GM12878 (cell line): ENCODE results near the gene COL8A2. TPM values are rescaled to one million over a fixed set of nuclear protein-coding genes. Genes with fewer than 3 reads are reported as not detected.
A peak's percentile ranks its signal among the peaks of the same experiment; 100 is the strongest.

Source experiments
- BHLHE40 ChIP-seq, 2 experiments: fragments of 450-650 bp in 1 of 2; IDR thresholded peaks; 2 replicates each; pipeline ENCODE4 v1.6.1; 2011 to 2017; ENCODE audit warnings: low read depth in 2 of 2, borderline replicate concordance in 1 of 2, improper control_type of control experiment in 1 of 2, low read length in 1 of 2, mild to moderate bottlenecking in 1 of 2
- CHD4 ChIP-seq: fragments of 200-600 bp; sonication (generic); IDR thresholded peaks from 2 replicates; pipeline ENCODE4 v1.6.1; 2016; ENCODE audit warnings: mild to moderate bottlenecking
- CTCF ChIP-seq, 3 experiments: IDR thresholded peaks in 2 of 3; conservative IDR thresholded peaks in 1 of 3; 2 replicates each; pipeline ENCODE4 v1.5.1; 2011; ENCODE audit warnings: low read depth in 3 of 3, low read length in 3 of 3, mild to moderate bottlenecking in 3 of 3, control low read depth in 2 of 3, moderate library complexity in 2 of 3, inconsistent platforms in 1 of 3, mixed read lengths in 1 of 3; ENCODE audit not compliant: control insufficient read depth in 2 of 3, insufficient read depth in 1 of 3; ENCODE audit errors: extremely low read depth in 1 of 3
- EP300 ChIP-seq, 2 experiments: fragments of 150-350 bp in 1 of 2; IDR thresholded peaks; 2 replicates each; pipeline ENCODE4 v1.6.1; 2011 to 2012; ENCODE audit warnings: low read depth in 2 of 2, low read length in 2 of 2, borderline replicate concordance in 1 of 2, improper control_type of control experiment in 1 of 2, inconsistent platforms in 1 of 2; ENCODE audit not compliant: control insufficient read depth in 1 of 2
- FOS ChIP-seq: IDR thresholded peaks from 3 replicates; pipeline ENCODE4 v1.6.1; 2011; ENCODE audit warnings: borderline replicate concordance; ENCODE audit not compliant: insufficient read length; ENCODE audit errors: extremely low read depth
- JUND ChIP-seq: IDR thresholded peaks from 2 replicates; pipeline ENCODE4 v1.6.1; 2012; ENCODE audit warnings: low read depth, mild to moderate bottlenecking, low read length, improper control_type of control experiment, moderate library complexity
- MEF2B ChIP-seq: fragments of 450-650 bp; IDR thresholded peaks from 2 replicates; pipeline ENCODE4 v1.6.1; 2018; ENCODE audit warnings: mild to moderate bottlenecking, moderate library complexity; ENCODE audit not compliant: partially characterized antibody, poor library complexity, severe bottlenecking
- MXI1 ChIP-seq: fragments of 150-350 bp; IDR thresholded peaks from 2 replicates; pipeline ENCODE4 v1.6.1; 2011; ENCODE audit warnings: low read depth, mild to moderate bottlenecking, inconsistent platforms, low read length, improper control_type of control experiment
- NFXL1 ChIP-seq: fragments of 450-650 bp; IDR thresholded peaks from 2 replicates; pipeline ENCODE4 v1.6.1; 2017; ENCODE audit warnings: antibody characterized with exemption, mild to moderate bottlenecking, borderline replicate concordance
- NKRF ChIP-seq: fragments of 450-650 bp; conservative IDR thresholded peaks from 2 replicates; pipeline ENCODE4 v1.6.1; 2017; ENCODE audit warnings: mild to moderate bottlenecking, moderate library complexity
- NR2F1 ChIP-seq: fragments of 450-650 bp; conservative IDR thresholded peaks from 2 replicates; pipeline ENCODE4 v1.6.1; 2017; ENCODE audit warnings: mild to moderate bottlenecking
- PAX5 ChIP-seq: IDR thresholded peaks from 2 replicates; pipeline ENCODE4 v1.6.1; 2011; ENCODE audit warnings: low read depth, low read length, borderline replicate concordance
- PAX8 ChIP-seq: fragments of 450-650 bp; IDR thresholded peaks from 2 replicates; pipeline ENCODE4 v1.6.1; 2017; ENCODE audit warnings: mild to moderate bottlenecking, moderate library complexity
- PKNOX1 ChIP-seq: fragments of 450-650 bp; IDR thresholded peaks from 2 replicates; pipeline ENCODE4 v1.6.1; 2016; ENCODE audit warnings: mild to moderate bottlenecking
- PML ChIP-seq: IDR thresholded peaks from 2 replicates; pipeline ENCODE4 v1.6.1; 2012; ENCODE audit warnings: low read length, inconsistent platforms
- SMAD5 ChIP-seq: IDR thresholded peaks from 2 replicates; pipeline ENCODE4 v1.6.1; 2016; ENCODE audit warnings: antibody characterized with exemption, low read depth
- SMARCA5 ChIP-seq: fragments of 450-650 bp; IDR thresholded peaks from 2 replicates; pipeline ENCODE4 v1.6.1; 2017; ENCODE audit warnings: mild to moderate bottlenecking
- SREBF2 ChIP-seq: IDR thresholded peaks from 2 replicates; pipeline ENCODE4 v1.6.1; 2012; ENCODE audit warnings: mild to moderate bottlenecking, low read length
- STAT1 ChIP-seq: fragments of 450-650 bp; conservative IDR thresholded peaks from 2 replicates; pipeline ENCODE4 v1.6.1; 2014; ENCODE audit warnings: antibody characterized with exemption, mild to moderate bottlenecking
- TCF12 ChIP-seq: IDR thresholded peaks from 2 replicates; pipeline ENCODE4 v1.6.1; 2011; ENCODE audit warnings: low read depth, mild to moderate bottlenecking, low read length
- WRNIP1 ChIP-seq: IDR thresholded peaks from 2 replicates; pipeline ENCODE4 v1.6.1; 2011; ENCODE audit warnings: low read depth, low read length, improper control_type of control experiment, borderline replicate concordance
- ZNF384 ChIP-seq: IDR thresholded peaks from 2 replicates; pipeline ENCODE4 v1.6.1; 2012; ENCODE audit warnings: low read depth, mild to moderate bottlenecking, low read length, improper control_type of control experiment, borderline replicate concordance
- polyA plus RNA-seq, 11 experiments: library from polyadenylated mRNA; depleted of rRNA in 4 of 11; unstranded in 6 of 11; stranded (reverse) in 5 of 11; fragments of >200 nt; fragmentation: Nextera tagmentation in 4 of 11; fragmentation: Illumina TruSeq in 1 of 11; extraction: Ambion mirVana in 4 of 11; extraction: Trizol in 1 of 11; gene quantifications; 1 replicate in 1 of 11; 2 replicates in 10 of 11; pipeline versions ENCODE4 v1.2.1 to v1.2.3, GENCODE V29; 2011 to 2016; ENCODE audit warnings: inconsistent platforms in 2 of 11, missing spikeins in 2 of 11, low read depth in 1 of 11
- total RNA-seq, 4 experiments: library from RNA; depleted of rRNA in 3 of 4; stranded (reverse); fragments of >200 nt in 3 of 4; fragmentation: Illumina TruSeq in 1 of 4; extraction: Trizol in 1 of 4; gene quantifications; 2 replicates each; pipeline versions ENCODE4 v1.2.1 to v1.2.3, GENCODE V29; 2013 to 2021
- TF ChIP-seq, protein P1 (sequence below): IDR thresholded peaks from 2 replicates; pipeline ENCODE4 v1.6.1; 2012; ENCODE audit warnings: low read depth, low read length, improper control_type of control experiment

Gene COL8A2
- total and polyA plus RNA-seq, 10 of the 15 experiments (the other 5 are each of a cell fraction or from before 2014, with no cell fraction given) = 0.01 TPM; not detected in 9

DNA sequence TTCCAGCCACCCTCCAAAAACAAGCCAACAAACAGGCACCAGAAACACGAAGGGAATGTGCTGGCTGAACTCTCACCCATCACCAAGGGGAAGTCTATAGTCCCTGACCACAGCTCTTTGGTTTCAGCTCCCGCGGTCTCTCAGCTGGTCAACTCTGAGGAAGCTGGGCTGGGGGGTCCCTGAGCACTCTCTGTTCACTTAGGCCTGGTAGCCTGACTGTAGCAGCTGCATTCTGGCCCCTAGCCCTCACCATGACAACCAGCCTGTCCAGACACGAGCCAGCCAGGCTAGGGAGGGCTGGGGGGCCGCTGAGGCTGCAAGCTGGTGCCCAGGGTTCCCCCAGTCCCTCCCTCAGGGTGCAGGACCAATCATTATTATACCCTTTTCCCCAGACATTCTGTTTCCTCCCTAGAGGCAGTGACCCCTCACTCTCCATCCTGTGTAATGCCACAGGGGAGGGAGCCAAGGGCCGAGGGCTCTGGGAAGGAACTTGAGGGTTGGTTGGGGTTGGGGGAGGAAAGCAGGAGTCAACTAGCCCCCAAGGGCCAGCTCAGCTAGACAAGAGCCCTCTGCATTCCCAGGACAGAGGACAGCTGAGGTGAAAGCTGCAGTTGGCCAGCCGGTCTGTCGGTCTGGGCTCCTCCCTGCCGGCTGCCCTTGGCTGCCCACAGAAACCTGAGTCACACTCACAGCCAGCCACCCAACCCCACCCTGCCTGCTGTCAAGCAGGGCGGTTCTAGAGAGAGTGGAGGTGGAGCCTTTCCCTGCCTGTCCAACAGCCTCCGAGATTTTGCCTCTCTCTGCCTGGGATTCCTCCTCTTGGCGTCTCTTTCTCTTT, 25.5 kb upstream of the COL8A2 start (continued):
- TF ChIP-seq PKNOX1 (peak; percentile 93), EP300 (IDR thresholded peaks at IDR 0.05; ENCODE audit: borderline replicate concordance in 1 of 2, control insufficient read depth in 1 of 2, low read depth in 2 of 2, low read length in 2 of 2) (no peak), CHD4 (no peak), SMARCA5 (peak; percentile 80), JUND (no peak), TCF12 (peak; percentile 69; the same call in 1 of the 2 replicates), CTCF (IDR thresholded peaks at IDR 0.05 in 2 of 3, conservative IDR thresholded peaks at IDR 0.05 in 1 of 3; ENCODE audit: control insufficient read depth in 2 of 3, extremely low read depth in 1 of 3, insufficient read depth in 1 of 3, low read depth in 3 of 3, low read length in 3 of 3) (no peak), SMAD5 (no peak), PAX5 (peak; percentile 62; the same call in 1 of the 2 replicates), ZNF384 (no peak), SREBF2 (no peak), NFXL1 (no peak), PML (no peak), WRNIP1 (no peak), PAX8 (no peak), STAT1 (no peak), BHLHE40 (IDR thresholded peaks at IDR 0.05; ENCODE audit: borderline replicate concordance in 1 of 2, low read depth in 2 of 2, low read length in 1 of 2) (peak; percentile 39 to 51; a peak in 2 of 4 replicates), NKRF (0 out of 2 replicates have a peak, but pooled peaks have one; percentile 34), MEF2B (no peak), FOS (no peak), MXI1 (peak; percentile 29; the same call in 1 of the 2 replicates), NR2F1 (peak; percentile 47; the same call in 1 of the 2 replicates)
- TF ChIP-seq, protein P1, sequence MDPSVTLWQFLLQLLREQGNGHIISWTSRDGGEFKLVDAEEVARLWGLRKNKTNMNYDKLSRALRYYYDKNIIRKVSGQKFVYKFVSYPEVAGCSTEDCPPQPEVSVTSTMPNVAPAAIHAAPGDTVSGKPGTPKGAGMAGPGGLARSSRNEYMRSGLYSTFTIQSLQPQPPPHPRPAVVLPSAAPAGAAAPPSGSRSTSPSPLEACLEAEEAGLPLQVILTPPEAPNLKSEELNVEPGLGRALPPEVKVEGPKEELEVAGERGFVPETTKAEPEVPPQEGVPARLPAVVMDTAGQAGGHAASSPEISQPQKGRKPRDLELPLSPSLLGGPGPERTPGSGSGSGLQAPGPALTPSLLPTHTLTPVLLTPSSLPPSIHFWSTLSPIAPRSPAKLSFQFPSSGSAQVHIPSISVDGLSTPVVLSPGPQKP = no peak
